ENCODE results near the gene EPHA4.

EPHA4 gene

GRCh38 chr2:221521233-221521845 lies 50.8 kb downstream of the EPHA4 start:
- Histone ChIP-seq H3K9ac (no peak overlapping the region), H3K27ac (no peak overlapping the region), H3K4me3 (IDR thresholded peaks at IDR 0.05; ENCODE audit: insufficient read depth, low read depth, low read length) (no peak overlapping the region), H3K27me3 (ENCODE audit: insufficient read depth, low read depth) (no peaks in the 10 kb centered on the region), H3K4me1 (ENCODE audit: low read depth, poor library complexity, severe bottlenecking) (no peaks in the 10 kb centered on the region), H2AFZ (ENCODE audit: low read depth) (no peak overlapping the region), H3K79me2 (ENCODE audit: insufficient read depth, low read depth) (no peaks in the 10 kb centered on the region), H3K4me2 (no peak overlapping the region), H3K36me3 (ENCODE audit: insufficient read depth) (no peaks in the 10 kb centered on the region), H4K20me1 (ENCODE audit: insufficient read depth) (no peaks in the 10 kb centered on the region)
- TF ChIP-seq, protein P1, sequence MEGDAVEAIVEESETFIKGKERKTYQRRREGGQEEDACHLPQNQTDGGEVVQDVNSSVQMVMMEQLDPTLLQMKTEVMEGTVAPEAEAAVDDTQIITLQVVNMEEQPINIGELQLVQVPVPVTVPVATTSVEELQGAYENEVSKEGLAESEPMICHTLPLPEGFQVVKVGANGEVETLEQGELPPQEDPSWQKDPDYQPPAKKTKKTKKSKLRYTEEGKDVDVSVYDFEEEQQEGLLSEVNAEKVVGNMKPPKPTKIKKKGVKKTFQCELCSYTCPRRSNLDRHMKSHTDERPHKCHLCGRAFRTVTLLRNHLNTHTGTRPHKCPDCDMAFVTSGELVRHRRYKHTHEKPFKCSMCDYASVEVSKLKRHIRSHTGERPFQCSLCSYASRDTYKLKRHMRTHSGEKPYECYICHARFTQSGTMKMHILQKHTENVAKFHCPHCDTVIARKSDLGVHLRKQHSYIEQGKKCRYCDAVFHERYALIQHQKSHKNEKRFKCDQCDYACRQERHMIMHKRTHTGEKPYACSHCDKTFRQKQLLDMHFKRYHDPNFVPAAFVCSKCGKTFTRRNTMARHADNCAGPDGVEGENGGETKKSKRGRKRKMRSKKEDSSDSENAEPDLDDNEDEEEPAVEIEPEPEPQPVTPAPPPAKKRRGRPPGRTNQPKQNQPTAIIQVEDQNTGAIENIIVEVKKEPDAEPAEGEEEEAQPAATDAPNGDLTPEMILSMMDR (conservative IDR thresholded peaks at IDR 0.05; ENCODE audit: low read depth, low read length): no peak

DNA sequence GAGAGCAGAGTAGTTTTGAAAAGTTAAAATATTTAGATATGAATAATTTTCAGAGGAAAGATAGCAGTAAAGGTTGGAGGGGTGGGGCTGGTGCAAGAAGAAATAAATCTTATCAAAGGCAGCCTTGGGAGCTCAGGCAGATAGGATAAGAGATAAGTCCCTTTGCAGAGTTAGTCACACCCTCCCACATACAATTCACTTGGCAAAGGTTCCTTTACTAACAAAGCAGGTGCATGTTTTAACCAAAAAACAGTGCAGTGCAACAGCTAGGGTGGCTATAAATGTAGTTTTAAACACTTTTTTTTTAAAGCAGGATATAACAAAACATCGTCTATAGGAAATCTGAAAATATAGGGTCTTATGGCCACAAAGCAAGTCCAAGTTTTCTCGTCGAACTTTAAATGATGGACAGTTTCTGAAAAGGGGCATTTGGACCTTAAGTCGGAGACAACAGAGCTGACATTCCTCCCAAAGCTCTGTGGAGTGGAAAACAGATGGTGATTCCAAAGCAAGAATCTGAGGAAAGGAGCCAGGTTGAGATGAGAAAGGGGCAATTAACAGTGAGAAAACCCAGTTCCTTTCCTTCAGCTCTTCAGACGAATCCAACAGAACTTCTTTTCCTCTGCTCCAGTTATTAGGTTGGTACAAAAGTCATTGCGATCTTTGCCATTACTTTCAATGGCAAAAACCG lies 53.0 kb downstream of the EPHA4 start:
- Histone ChIP-seq H3K4me2 (no peak overlapping the region), H2AFZ (ENCODE audit: low read depth) (no peak overlapping the region), H3K9ac (no peak overlapping the region), H4K20me1 (ENCODE audit: insufficient read depth) (no peaks in the 10 kb centered on the region), H3K27me3 (ENCODE audit: insufficient read depth, low read depth) (no peaks in the 10 kb centered on the region), H3K4me3 (IDR thresholded peaks at IDR 0.05; ENCODE audit: insufficient read depth, low read depth, low read length) (no peak overlapping the region), H3K4me1 (ENCODE audit: low read depth, poor library complexity, severe bottlenecking) (no peaks in the 10 kb centered on the region), H3K27ac (no peak overlapping the region), H3K79me2 (ENCODE audit: insufficient read depth, low read depth) (no peaks in the 10 kb centered on the region), H3K36me3 (ENCODE audit: insufficient read depth) (no peaks in the 10 kb centered on the region)
- TF ChIP-seq, protein P1 (conservative IDR thresholded peaks at IDR 0.05; ENCODE audit: low read depth, low read length): no peak

DNA sequence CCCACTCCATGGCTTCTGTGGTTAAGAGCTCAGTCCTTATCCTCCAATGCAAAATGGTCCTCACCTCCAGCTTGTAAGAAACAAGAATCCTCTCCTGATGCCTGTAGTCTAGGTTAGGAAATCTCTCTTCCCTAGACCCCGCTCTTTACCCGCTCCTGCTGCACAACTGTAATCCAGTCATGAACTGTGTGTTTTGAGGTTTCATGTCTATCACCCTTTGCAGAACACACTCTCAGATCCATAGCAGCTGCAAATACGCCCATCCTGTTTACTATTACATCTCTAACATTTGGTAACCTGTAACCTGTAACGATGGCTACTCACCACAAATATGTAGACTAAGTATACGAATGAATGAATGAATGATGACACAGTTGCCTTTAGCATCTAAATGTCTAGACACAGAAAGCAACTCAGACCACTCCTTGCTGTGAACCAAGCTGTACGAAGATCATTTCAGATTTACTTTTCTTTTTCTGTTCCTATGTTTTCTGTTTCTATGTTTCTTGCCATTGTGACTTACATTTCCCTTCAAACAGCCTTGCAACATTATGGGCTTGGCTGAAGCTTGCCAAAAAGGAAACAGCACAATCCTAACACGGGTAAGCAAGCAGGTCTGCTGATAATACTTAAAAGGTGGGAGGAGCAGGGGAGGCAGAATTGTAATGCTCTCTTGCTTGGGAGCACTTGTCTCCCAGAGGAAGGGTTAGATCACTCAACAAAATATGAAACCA lies 53.7 kb downstream of the EPHA4 start:
- H3K4me1 ChIP-seq (ENCODE audit: low read depth, poor library complexity, severe bottlenecking): no peaks in the 10 kb centered on the region
- H3K4me3 ChIP-seq (IDR thresholded peaks at IDR 0.05; ENCODE audit: insufficient read depth, low read depth, low read length): no peak overlapping the region
- no peaks in the 10 kb centered on the region for H3K79me2 ChIP-seq (ENCODE audit: insufficient read depth, low read depth)
- H4K20me1 ChIP-seq (ENCODE audit: insufficient read depth): no peaks in the 10 kb centered on the region
- H3K27ac ChIP-seq: no peak overlapping the region
- H3K36me3 ChIP-seq (ENCODE audit: insufficient read depth): no peaks in the 10 kb centered on the region
- TF ChIP-seq, protein P1 (conservative IDR thresholded peaks at IDR 0.05; ENCODE audit: low read depth, low read length): no peak
- H2AFZ ChIP-seq (ENCODE audit: low read depth): no peak overlapping the region
- no peak overlapping the region for H3K4me2 ChIP-seq
- H3K9ac ChIP-seq: no peak overlapping the region
- H3K27me3 ChIP-seq (ENCODE audit: insufficient read depth, low read depth): no peaks in the 10 kb centered on the region

- Histone ChIP-seq H2AFZ (ENCODE audit: low read depth) (no peak overlapping the region), H3K4me3 (IDR thresholded peaks at IDR 0.05; ENCODE audit: insufficient read depth, low read depth, low read length) (no peak overlapping the region), H3K79me2 (ENCODE audit: insufficient read depth, low read depth) (no peaks in the 10 kb centered on the region), H3K4me2 (no peak overlapping the region), H3K27me3 (ENCODE audit: insufficient read depth, low read depth) (no peaks in the 10 kb centered on the region), H3K9ac (no peak overlapping the region), H3K36me3 (ENCODE audit: insufficient read depth) (no peaks in the 10 kb centered on the region), H3K27ac (no peak overlapping the region), H4K20me1 (ENCODE audit: insufficient read depth) (no peaks in the 10 kb centered on the region), H3K4me1 (ENCODE audit: low read depth, poor library complexity, severe bottlenecking) (no peaks in the 10 kb centered on the region)
- TF ChIP-seq, protein P1 (conservative IDR thresholded peaks at IDR 0.05; ENCODE audit: low read depth, low read length): no peak
Measured at GRCh38 chr2:221517696-221518151, 54.4 kb downstream of the EPHA4 start.

Measured in KMS-11 (cell line).